ENCODE measurements around the gene EXOSC1. TPM values are rescaled to one million over a fixed set of nuclear protein-coding genes. Genes with fewer than 3 reads are reported as not detected.

The EXOSC1 gene
- polyA plus RNA-seq, 3 donors: 34.7 to 60.6 (median 55.8) TPM

GRCh38 chr10:97468162-97468561 lies 22.4 kb upstream of the EXOSC1 start:
- H3K4me1 Mint-ChIP-seq: no peaks in the 10 kb centered on the region
- no peaks in the 10 kb centered on the region for H4K20me1 ChIP-seq (ENCODE audit: insufficient read depth, low read length)
- TF ChIP-seq CTCF (IDR thresholded peaks at IDR 0.05): no peak
- no peak overlapping the region for H3K4me3 ChIP-seq (replicated peaks in 1 of 3; ENCODE audit: low read depth in 2 of 3, low read length in 3 of 3)
- no CpG with 5 or more reads among the region's 3 CpGs for WGBS (ENCODE audit: insufficient coverage)
- no peak for DNase-seq
- no peaks in the 10 kb centered on the region for H3K4me1 ChIP-seq (ENCODE audit: control insufficient read depth in 1 of 2, insufficient read depth in 2 of 2, low read length in 2 of 2)
- peaks cover 78 to 99% of the 10 kb centered on the region in 2 donors for H3K36me3 ChIP-seq (replicated peaks in 1 of 2; ENCODE audit: control insufficient read depth in 1 of 2, insufficient read depth in 2 of 2, low read length in 2 of 2)
- no peak overlapping the region for H3K4me3 Mint-ChIP-seq
- no peak overlapping the region for H2AFZ ChIP-seq (ENCODE audit: insufficient read depth, low read depth, low read length, poor library complexity, severe bottlenecking)
- no peak overlapping the region for H3K27ac ChIP-seq (ENCODE audit: low read depth in 1 of 2, low read length in 2 of 2)
- no peaks in the 10 kb centered on the region for H3K9me3 Mint-ChIP-seq
- peak overlapping the region in 1 of 7 donors; percentile 43 for H3K27ac Mint-ChIP-seq
- H3K36me3 Mint-ChIP-seq: peaks cover 68 to 96% of the 10 kb centered on the region in 2 donors
- no peaks in the 10 kb centered on the region for H3K27me3 ChIP-seq (ENCODE audit: control insufficient read depth in 2 of 2, insufficient read depth in 2 of 2, low read length in 2 of 2)
- intact Hi-C loops (cut with micrococcal nuclease): loop anchor here in 1 of 2 donors (5.0 kb wide), 1 partner anchor 84 kb away; no protein-coding TSS in a partner anchor
- no peaks in the 10 kb centered on the region for H3K9me3 ChIP-seq (replicated peaks in 1 of 2; ENCODE audit: control insufficient read depth in 1 of 2, insufficient read depth in 1 of 2, low read length in 2 of 2)
- no peak overlapping the region for H3K9ac ChIP-seq (ENCODE audit: insufficient read depth, low read length, poor library complexity, severe bottlenecking)
- no peak overlapping the region for H3K4me2 ChIP-seq (replicated peaks; ENCODE audit: extremely low read depth, low read length, poor library complexity, severe bottlenecking)
- no peaks in the 10 kb centered on the region for H3K27me3 Mint-ChIP-seq (ENCODE audit: low read depth in 3 of 3)
- no peaks in the 10 kb centered on the region for H3K79me2 ChIP-seq (ENCODE audit: insufficient read depth, low read length)

GRCh38 chr10:97466755-97467154 lies 20.9 kb upstream of the EXOSC1 start:
- H3K9me3 Mint-ChIP-seq: no peaks in the 10 kb centered on the region
- Histone ChIP-seq H3K4me2 (replicated peaks; ENCODE audit: extremely low read depth, low read length, poor library complexity, severe bottlenecking) (no peak overlapping the region), H3K36me3 (replicated peaks in 1 of 2; ENCODE audit: control insufficient read depth in 1 of 2, insufficient read depth in 2 of 2, low read length in 2 of 2) (peaks cover 81 to 99% of the 10 kb centered on the region in 2 donors), H3K27ac (ENCODE audit: low read depth in 1 of 2, low read length in 2 of 2) (peak overlapping the region in 1 of 2 donors; percentile 51), H4K20me1 (ENCODE audit: insufficient read depth, low read length) (no peaks in the 10 kb centered on the region), H3K4me1 (ENCODE audit: control insufficient read depth in 1 of 2, insufficient read depth in 2 of 2, low read length in 2 of 2) (no peaks in the 10 kb centered on the region), H3K9me3 (replicated peaks in 1 of 2; ENCODE audit: control insufficient read depth in 1 of 2, insufficient read depth in 1 of 2, low read length in 2 of 2) (no peaks in the 10 kb centered on the region), H3K27me3 (ENCODE audit: control insufficient read depth in 2 of 2, insufficient read depth in 2 of 2, low read length in 2 of 2) (no peaks in the 10 kb centered on the region), H2AFZ (ENCODE audit: insufficient read depth, low read depth, low read length, poor library complexity, severe bottlenecking) (no peak overlapping the region), H3K9ac (ENCODE audit: insufficient read depth, low read length, poor library complexity, severe bottlenecking) (no peak overlapping the region), H3K4me3 (replicated peaks in 1 of 3; ENCODE audit: low read depth in 2 of 3, low read length in 3 of 3) (no peak overlapping the region), H3K79me2 (ENCODE audit: insufficient read depth, low read length) (no peaks in the 10 kb centered on the region)
- no peak overlapping the region for H3K4me3 Mint-ChIP-seq
- peaks cover 74 to 96% of the 10 kb centered on the region in 2 donors for H3K36me3 Mint-ChIP-seq
- WGBS (ENCODE audit: insufficient coverage): 94% methylated on average over 3 of the region's 4 CpGs
- intact Hi-C loops (cut with micrococcal nuclease): loop anchor here in 1 of 2 donors (5.0 kb wide), 1 partner anchor 86 kb away; no protein-coding TSS in a partner anchor
- no peak for TF ChIP-seq CTCF (IDR thresholded peaks at IDR 0.05)
- H3K4me1 Mint-ChIP-seq: no peaks in the 10 kb centered on the region
- H3K27ac Mint-ChIP-seq: peak overlapping the region in 1 of 7 donors; percentile 14
- no peak for DNase-seq
- no peaks in the 10 kb centered on the region for H3K27me3 Mint-ChIP-seq (ENCODE audit: low read depth in 3 of 3)

Data from CD14-positive monocyte (primary cell).